GM18909 (cell line): ENCODE measurements around the gene WIF1.

Source experiments
- ATAC-seq: cut with Tn5 transposase; IDR thresholded peaks from one replicate; pipeline ENCODE4 v1.9.1; 2021; ENCODE audit warnings: mild to moderate bottlenecking; ENCODE audit not compliant: unreplicated experiment, poor library complexity

WIF1 gene

DNA sequence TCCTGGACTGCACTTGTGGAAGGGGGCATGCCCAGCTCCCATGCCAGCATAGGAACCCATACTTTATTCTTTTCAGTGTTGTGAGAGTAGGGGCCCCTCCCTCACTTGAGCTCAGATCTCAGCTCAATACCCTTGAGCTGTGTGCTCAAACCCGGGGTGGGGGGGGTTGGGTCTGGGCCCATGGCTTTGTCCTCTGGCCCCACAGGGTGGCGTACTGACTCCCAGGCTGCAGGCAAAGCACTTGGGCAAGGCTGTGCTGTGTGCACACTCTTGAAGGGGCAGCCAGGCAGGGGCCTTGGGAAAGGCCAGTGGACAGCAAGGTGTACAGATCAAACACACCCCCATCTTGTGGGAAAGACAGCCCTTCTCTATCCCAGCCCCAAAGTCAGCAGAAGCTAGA, 81.8 kb downstream of the WIF1 start:
- ATAC-seq: no peak

DNA sequence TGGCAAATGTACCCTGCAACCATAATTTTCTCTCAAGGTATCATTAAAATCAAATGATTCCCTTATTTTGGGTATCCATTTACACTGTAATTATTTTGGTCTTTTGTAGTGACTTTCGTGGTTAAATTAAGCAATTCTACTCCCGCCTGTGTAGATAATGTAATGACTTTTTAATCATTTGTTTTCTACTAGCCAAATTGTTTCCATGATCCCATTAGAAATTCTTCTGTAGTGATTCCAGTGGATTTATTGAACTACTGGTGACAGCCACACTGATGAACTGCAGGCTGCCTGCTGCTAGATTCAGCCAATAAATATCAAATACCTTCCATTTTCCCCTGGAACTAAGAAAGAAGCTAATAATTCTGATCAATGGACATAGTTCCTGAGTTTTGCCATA, 96.0 kb downstream of the WIF1 start:
- ATAC-seq: no peak

DNA sequence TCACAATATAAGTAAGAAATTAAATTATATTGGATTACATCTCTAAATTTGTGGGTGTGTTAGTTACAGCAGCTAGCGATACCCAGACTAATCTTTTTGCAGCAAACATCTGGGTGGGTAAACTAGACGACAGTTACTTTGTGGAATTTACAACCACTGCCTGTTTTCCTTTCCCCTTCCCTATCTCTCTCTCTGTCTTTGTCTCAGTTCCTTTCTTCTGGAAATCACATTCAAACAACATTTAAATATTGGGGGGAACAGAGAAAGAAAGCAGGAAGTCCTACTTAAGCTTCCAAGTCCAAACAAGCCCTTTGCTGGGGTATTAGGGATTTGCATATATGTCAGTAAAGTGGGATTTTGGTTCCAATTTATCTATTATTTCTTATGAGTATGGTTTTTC, 97.6 kb downstream of the WIF1 start:
- no peak for ATAC-seq

DNA sequence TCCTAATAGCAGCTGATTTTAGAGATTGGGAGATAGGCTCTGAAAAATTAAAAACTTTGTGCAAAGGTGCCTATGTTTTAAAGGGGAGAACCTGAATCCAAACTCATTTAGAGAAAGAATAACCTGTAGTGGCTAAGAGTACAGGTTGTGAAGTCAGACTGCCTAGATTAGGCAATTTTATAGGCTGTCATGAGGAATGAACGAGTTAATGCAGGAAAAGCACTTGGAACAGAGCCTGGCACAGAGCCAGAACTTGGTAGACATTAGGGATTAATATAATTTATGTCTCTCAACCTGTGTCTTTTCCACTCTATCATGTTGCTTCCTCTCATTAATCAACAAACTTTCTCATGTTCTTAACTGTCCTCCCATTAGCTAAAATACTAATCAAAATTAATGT, 98.1 kb downstream of the WIF1 start:
- ATAC-seq: no peak

DNA sequence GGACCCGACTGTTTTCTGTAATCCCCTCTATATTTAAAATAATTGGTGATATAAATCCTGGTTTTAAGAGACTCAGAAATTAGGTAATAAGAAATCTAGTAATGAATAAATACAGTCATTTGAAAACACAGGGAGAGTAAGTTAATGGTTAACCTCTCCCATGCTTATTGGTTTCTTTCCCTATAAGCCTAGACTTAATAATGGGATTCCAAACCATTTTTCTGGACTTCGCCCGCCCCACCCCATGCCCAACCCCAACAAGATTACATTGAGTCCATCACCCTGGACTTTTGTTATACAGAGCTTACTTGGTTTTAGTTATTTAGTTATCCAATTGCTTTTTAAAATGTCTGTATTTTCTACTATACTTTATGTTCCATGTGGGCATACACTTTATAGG, 98.7 kb downstream of the WIF1 start:
- ATAC-seq: no peak

DNA sequence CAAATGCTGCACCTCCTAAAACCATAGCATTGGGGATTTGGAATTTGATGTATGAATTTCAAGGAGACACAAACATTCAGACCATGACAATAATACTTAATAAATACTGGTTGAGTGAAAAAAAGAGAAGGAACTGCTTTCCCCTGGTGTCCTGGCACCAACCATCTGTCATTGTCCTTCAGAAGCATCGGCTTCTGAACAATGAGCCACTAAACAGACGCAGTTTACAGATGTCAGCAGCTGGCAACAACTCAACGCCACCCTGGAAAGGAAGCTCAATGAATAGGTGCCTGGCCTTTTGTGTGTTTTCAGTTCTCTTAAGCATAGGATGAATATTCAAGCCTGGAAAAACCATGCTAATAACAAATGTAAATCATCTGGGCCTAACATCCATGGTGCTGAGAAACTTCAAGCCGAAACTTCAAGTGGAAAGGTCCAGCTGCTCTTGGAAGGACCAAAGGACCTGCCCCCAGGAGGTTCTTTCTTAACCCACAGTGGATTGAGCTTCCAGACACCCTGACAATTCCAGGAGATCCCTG, 101.3 kb downstream of the WIF1 start:
- ATAC-seq: no peak

DNA sequence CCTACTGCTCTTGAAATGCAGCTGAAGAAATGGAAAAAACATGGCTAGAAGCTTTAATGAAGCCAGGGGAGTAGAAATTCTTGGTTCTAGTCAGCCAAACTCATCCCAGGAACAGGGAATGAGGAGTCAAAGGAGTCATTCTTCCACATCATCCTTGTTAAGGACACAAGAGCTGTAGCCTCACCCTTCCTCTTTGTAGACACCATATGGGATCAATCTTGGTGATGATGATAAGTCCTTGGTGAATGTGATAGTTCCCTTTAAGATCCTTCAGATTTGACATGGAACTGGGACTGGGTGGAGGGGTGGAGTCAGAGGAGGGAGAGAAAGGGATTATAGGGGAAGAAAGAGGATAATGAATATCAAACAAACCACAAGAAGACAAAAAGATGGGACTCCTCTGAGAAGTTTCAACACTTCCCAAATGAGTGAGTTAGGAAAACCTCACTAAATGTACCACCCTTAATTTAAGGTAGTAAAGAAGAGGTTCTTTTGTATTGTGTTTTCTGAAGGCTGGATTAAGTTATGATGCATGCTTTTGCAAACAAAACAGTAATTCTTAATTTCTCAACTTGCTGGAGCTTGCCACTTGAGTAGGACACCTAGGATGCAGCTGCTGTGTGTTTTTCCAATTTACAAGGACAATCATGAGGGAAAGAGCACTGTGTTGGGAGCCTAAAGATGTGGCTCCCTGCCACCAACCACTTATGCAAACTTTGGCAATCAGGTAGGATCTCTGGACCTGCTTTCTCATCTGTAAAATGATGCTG, 104.0 kb downstream of the WIF1 start:
- no peak for ATAC-seq

DNA sequence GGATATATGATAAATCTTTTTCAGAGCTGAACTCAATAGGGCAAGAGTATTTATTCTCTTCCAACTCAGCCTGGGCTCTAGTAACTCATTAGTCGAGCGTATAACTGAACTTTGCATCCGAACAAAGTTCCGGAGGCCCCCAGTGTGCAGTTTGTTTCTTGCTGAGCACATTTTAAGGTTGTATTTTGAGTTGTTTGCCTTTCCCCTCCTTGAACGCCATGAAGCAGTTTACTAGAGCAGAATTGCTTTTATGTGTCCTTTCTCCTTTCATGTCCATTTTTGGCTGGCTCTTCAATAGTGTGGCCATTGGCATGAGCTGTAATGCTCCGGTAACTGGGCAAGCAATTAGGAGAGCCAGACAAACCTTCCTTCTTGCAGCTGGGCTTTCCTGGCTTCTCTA, 105.3 kb downstream of the WIF1 start:
- no peak for ATAC-seq

DNA sequence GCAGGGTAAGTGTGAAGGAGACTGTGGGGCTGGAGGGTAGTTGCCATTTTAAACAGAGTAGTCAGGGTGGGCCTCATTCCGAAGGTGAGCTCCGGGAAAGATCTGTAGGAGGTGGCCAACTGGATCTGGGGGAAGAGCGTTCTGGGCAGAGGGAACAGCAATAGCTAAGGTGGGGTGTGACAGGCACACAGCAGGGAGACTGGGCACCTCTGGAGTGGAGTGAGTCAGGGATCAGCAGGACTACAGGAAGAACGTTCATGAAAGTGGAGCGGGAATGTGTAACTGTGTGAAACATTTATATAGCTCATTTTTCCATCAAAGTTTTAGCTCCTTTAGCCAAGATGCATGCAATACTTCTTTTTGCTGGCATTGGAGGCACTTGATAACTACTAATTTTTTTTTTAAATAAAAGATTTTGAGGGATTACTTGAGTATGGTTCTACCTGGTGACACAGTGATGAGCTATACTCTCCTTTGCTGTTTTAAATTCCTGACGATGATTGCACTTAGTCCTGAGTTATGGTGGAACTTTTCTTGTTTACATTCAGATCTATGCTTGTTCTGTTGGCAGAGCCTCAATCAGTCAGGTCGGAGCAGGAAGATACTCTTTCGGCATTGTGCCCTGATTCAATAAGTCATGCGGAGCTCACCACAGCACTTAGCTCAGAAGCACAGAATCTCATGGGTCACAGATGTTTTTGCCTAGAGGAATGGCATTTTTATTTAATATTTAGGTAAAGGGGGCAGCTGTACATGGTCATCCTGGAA, 106.4 kb downstream of the WIF1 start:
- ATAC-seq: no peak

DNA sequence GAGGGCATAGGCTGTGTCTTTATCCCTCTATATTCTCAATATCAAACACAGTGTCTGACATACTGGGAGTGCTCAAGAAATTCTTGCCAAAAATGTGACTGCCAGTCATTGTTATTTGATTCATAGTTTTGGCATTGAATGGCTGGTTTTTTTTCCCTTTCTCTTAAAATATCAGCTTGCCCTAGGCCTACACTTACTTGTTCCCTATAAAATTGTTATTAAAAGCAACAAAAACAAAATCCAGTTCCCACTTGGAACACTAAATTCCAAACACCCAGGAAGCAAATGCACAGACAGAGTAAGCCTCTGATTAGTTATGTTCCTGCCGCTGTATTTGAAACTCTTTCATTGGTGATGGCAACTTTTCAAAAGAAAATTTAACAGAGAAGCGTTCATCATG, 110.7 kb downstream of the WIF1 start:
- ATAC-seq: no peak

DNA sequence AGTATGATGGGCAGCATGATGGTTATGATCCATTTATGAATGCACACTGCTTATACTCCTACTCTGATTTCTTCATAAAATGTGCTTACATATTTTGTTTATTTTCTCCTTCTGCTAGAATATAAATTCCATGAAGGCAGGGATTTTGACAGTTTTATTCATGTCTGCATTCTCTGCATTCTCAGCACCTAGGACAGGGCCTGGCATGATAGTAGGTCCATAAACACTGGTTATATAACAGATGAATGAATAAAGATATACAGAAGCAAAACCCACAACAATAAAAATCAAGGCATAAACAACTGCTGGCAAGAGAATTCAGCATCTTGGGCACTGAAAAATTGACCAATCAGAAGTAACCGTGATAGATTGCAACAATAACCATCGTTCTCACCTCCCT, 115.4 kb downstream of the WIF1 start:
- no peak for ATAC-seq

DNA sequence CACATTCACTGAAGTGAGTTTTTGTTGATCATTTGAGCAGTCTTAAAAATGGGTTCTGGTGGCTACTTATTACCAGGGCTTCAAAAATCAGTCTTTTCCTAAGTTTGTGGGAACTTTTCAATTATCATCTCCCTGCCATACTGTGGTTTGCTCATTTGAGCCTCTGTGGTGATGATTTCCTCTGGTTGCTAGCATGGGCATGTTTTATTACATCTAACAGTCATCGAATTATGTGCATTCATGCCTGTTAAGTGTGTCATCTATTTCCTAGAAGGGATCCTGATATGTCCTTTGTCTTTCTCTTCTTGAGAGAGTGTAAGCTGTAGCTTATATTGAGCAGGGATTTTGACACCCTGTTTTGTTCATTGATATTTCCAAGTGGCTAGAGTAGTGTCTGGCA, 116.8 kb downstream of the WIF1 start:
- no peak for ATAC-seq
